DMS53 treated with DMSO at 0.1 percent for 48 hours (cell line): ENCODE data around the gene VCPKMT.
"Not testable (repeated sequence)": the region's sequence is repeated elsewhere in the genome, so short reads cannot be mapped to it uniquely, and the experiment has no call there.

Source experiments
- DNase-seq: peaks from one replicate; lab custom pipeline; 2025; ENCODE audit not compliant: unreplicated experiment; lab: John Stamatoyannopoulos, UW

Gene VCPKMT

GRCh38 chr14:50093496-50093895 is 22.9 kb downstream of the VCPKMT start:
- no peak for DNase-seq

DNA sequence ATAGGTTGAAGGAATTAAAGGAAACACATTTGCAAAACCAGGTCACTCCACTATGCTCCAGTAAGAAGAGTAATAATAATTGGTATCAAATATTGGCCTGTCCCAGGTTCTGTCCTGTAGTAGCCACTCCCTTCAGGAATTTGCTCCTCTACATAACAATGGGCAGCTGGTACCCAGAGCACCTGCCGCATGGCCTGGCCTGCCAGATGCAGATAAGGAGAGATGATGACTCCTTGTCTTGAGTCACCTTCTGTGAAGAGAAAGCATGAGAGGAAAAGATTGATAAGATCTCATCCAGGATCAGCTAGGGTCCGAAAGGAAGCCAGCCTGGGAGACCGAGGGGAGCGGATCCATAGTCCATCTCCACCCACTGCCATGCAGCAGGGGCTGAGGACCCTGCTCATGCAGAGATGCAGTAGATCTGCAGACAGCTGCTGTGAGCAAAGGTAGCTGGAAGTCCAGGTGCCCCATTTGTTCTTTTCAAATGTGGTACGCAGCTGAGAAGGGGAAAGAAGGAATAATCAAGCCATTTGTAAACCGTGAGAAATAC is 24.3 kb downstream of the VCPKMT start:
- no peak for DNase-seq

DNA sequence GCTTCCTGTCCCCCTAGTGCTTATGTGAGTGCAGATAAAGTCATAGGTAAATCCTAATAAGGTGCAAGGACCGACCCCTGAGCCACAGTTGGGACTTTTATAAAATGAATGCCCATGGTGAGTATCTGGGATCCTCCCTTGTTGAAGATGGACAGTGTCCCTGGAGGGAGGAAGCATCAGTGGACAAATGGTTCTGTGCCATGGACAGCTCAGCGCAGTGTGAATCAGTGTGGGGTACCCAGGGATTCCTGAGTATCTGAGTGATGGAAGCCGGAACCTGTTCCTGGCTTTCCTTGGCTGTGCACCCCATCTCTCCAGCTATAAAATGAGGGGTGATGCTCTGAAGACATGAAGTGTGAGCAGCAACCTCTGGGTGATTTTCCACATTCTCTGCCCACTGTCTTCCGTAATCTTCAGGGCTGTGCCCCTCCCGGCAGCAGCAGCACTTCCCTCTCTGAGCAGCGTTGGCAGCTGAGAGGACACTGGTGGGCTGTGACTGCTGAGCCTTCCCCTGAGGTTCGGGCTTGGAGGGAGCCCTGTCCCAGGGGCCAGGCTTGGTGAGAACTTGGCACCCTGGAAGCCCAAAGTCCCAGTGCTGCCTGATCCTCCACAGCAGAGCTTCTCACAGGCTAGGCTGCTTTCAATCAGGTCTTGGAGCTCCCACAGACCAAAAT is 25.0 kb downstream of the VCPKMT start:
- DNase-seq = no peak

- DNase-seq = no peak
Measured at GRCh38 chr14:50089208-50089607, 27.2 kb downstream of the VCPKMT start.

DNA sequence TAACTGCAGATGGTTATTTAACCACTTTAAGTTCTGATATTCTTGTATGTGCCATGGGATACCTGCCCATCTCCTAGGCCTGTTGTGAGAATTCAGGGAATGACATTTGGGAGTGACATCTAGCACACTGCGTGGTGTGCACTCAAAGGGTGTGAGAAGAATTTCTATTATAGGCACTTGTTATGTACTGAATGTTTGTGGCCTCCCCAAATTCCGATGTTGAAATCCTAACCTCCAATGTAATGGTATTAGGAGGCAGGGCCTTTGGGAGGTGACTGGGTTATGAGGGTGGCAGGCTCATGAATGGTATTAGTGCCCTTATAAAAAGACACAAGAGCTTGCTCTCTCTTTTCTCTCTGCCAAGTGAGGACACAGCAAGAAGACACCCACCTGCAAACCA is 27.6 kb downstream of the VCPKMT start:
- DNase-seq = no peak

DNA sequence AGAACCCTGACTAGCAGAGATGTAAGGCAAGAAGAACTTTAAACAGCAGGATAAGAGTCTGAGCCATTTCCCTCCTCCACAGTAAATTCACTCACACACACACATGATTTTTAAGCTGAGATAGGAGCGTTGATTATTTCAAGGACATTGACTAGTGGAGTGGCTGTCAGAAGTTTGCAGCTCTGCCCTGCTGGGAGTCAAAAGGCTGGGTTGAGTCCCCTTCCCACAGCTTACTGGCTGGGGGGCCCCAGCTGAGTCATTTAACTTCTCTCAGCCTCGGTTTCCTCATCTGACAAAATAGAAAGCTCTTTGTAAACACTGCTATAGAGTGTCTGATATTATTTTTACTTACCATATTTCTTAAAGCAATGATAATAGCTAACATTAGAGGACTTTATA is 28.3 kb downstream of the VCPKMT start:
- no peak for DNase-seq

DNA sequence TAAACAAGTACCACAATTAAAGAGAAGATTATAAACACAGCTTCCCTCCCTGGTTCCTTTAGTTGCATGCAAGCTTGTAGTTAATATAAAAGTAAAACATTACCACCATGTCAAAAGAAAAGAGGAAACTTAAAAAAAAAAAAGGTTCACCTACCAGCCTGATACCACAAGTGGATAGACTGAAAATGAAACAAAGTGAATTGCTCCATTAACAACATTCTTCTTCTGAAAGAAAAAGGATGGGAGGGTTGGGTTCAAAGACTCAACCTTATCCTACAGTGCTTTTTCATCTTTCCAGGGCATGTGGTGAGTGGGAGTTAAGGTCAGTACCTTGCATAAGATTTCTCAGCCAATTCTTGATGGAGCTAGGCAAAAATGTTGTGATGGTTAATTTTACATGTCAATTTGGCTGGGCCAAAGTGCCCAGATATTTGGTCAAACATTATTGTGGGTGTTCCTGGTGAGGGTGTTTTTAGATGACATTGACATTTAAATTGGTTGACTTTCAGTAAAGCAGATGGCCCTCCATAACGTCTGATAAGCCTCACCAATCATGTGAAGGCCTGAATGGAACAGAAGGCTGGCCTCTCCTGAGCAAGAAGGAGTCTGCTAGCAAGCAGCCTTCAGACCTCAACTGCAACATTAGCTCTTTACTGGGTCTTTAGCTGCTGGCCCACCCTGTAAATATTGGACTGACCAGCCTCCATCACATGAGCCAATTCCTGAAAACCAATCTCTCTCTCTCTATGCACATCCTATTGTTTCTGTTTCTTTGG is 28.8 kb downstream of the VCPKMT start:
- no peak for DNase-seq

- DNase-seq = no peak
Measured at GRCh38 chr14:50086321-50086711, 30.1 kb downstream of the VCPKMT start.

GRCh38 chr14:50085570-50086320 is 30.6 kb downstream of the VCPKMT start:
- DNase-seq = no peak

- DNase-seq = no peak
Measured at GRCh38 chr14:50084666-50085065, 31.7 kb downstream of the VCPKMT start.

- DNase-seq = no peak
Measured at GRCh38 chr14:50083467-50084337, 32.7 kb downstream of the VCPKMT start.

DNA sequence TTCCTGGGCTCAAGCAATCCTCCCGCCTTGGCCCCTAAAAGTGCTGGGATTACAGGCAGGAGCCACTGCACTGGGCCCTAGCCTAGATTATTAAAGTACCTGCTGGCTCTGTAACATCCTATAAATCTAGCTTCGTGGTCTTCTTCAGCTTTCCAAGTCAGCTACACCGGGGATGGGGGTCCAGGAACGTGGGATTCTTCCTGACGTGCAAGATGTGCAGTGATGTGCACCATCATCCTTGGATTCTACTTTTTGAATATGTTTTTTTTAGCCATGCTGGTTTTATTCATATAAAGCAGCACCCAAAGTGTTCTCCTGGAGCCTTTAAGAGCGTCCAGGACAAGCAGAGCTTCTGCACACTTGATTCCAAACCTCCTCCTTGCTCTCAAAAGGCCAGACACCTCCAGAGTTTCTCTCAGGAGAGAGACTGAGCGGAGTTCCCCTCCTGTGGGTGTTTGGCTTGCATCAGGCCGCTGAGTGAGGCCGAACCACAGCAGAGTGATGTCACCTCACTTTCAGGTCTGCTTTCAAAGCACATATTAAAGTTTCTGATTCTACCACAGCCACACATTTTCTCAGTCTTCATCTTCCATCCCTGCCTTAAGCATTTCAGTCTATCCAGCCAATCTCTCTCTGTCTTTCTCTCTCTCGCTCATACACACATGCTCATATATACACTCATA is 33.4 kb downstream of the VCPKMT start:
- no peak for DNase-seq

GRCh38 chr14:50082308-50082742 is 34.0 kb downstream of the VCPKMT start:
- DNase-seq = no peak

DNA sequence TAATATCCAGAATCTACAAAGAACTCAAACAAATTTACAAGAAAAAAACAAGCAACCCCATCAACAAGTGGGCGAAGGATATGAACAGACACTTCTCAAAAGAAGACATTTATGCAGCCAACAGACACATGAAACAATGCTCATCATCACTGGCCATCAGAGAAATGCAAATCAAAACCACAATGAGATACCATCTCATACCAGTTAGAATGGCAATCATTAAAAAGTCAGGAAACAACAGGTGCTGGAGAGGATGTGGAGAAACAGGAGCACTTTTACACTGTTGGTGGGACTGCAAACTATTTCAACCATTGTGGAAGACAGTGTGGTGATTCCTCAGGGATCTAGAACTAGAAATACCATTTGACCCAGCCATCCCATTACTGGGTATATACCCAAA is 37.3 kb downstream of the VCPKMT start:
- DNase-seq = not testable (repeated sequence)

DNA sequence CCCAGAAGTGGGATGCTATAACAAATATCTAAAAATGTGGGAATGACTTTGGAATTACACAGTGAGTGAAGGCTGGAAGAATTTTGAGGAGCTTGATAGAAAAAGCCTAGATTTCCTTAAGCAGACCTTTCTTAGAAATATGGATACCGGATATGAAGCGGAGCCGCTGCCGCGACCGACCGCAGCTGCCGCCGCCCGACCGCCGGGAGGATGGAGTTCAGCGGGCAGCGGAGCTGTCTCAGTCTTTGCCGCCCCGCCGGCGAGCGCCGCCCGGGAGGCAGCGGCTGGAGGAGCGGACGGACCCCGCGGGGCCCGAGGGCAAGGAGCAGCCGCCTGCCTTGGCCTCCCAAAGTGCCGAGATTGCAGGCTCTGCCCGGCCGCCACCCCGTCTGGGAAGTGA is 42.7 kb downstream of the VCPKMT start:
- not testable (repeated sequence) for DNase-seq

DNA sequence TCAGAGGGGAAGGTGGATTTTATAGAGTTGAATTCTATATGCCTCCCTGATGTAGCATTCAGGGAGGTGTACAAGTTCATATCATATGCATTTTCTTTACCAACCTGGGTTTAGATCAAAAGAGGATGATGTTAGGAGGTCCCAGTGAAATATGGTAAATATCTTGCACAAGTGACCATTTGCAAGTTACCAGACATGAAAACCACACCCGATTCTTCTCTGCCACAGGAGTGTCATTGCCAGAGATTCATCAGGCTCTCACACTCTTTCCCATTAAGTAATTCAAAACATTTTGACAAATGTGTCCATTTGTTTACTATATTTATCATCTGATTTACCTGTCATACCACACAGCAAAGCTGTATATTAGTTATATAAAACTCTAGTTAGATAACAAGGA is 44.0 kb downstream of the VCPKMT start:
- no peak for DNase-seq

DNA sequence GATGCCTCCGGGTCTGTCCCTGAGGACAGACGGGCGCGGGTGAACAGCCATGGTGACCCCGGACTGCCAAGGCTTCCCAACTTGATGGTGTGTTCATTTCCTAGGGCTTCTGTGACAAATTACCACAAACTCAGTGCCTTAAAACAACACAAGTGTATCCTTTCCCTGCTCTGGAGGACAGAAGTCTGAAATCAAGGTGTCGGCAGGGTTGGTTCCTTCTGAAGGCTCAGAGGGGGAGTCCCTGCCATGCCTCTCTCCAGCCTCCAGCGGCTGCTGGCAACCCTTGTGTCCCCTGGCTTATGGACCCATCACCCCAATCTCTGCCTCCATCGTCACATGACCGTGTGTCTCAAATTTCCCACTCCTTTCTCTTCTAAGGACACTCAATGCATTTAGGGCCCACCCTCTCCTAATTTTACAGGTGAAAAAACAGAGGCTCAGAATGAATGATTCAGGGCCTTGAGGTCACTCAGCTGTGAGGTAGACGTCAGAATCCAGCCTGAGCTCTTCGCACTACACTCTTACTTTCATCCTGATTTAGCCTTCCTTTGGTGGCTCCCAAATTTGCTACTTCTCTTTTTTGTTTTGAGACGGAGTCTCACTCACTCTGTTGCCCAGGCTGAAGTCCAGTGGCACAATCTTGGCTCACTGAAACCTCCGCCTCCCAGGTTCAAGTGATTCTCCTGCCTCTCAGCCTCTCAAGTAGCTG is 45.4 kb downstream of the VCPKMT start:
- no peak for DNase-seq

DNA sequence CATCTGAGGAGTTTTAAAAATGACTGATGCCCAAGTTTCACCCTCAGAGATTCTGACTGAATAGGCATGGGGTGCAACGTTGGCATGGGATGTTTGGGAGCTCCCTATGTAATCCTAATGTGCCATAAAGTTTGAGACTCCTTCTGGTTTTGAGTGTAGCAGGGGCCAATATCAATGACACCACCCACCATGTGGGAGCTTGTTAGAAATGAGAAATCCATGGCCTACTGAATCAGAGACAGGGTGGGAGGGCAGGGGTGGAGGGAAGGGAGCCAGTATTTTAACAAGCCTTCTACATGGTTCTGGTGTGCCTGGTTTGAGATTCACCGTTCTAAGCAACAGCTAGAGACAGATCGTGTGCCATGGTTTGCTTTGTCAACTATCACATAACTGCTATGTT is 46.1 kb downstream of the VCPKMT start:
- DNase-seq = no peak

GRCh38 chr14:50069325-50069724 is 47.0 kb downstream of the VCPKMT start:
- DNase-seq = no peak
